ENCODE results near the gene CEP83.
"Not testable (repeated sequence)": the region's sequence is repeated elsewhere in the genome, so short reads cannot be mapped to it uniquely, and the experiment has no call there.

The CEP83 gene

GRCh38 chr12:94379479-94380113 lies 80.1 kb downstream of the CEP83 start:
- DNase-seq, result no peak

GRCh38 chr12:94377599-94377998 lies 82.1 kb downstream of the CEP83 start:
- no peak for DNase-seq

- DNase-seq, result no peak
These were observed 85.5 kb downstream of the CEP83 start for GRCh38 chr12:94374124-94374523.

GRCh38 chr12:94372461-94372860 lies 87.2 kb downstream of the CEP83 start:
- DNase-seq, result no peak

- DNase-seq, result no peak
These were observed 97.0 kb downstream of the CEP83 start for GRCh38 chr12:94362653-94363052.

- no peak for DNase-seq
These were observed 99.9 kb downstream of the CEP83 start for GRCh38 chr12:94359761-94360160.

- no peak for DNase-seq
These were observed 106.5 kb downstream of the CEP83 start for GRCh38 chr12:94353130-94353529.

GRCh38 chr12:94340573-94340972 lies 119.1 kb downstream of the CEP83 start:
- DNase-seq, result no peak

- no peak for DNase-seq
These were observed 121.5 kb downstream of the CEP83 start for GRCh38 chr12:94338006-94338794.

- DNase-seq, result no peak
These were observed 123.3 kb downstream of the CEP83 start for GRCh38 chr12:94336211-94336925.

GRCh38 chr12:94333396-94333795 lies 126.3 kb downstream of the CEP83 start:
- no peak for DNase-seq

GRCh38 chr12:94329366-94329765 lies 130.3 kb downstream of the CEP83 start:
- no peak for DNase-seq

GRCh38 chr12:94327809-94328208 lies 131.9 kb downstream of the CEP83 start:
- DNase-seq, result no peak

- DNase-seq, result no peak
These were observed 132.9 kb downstream of the CEP83 start for GRCh38 chr12:94326727-94327126.

- no peak for DNase-seq
These were observed 133.4 kb downstream of the CEP83 start for GRCh38 chr12:94326234-94326633.

- no peak for DNase-seq
These were observed 137.3 kb downstream of the CEP83 start for GRCh38 chr12:94322346-94322745.

- no peak for DNase-seq
These were observed 139.6 kb downstream of the CEP83 start for GRCh38 chr12:94320109-94320508.

GRCh38 chr12:94318181-94318580 lies 141.5 kb downstream of the CEP83 start:
- no peak for DNase-seq

GRCh38 chr12:94316600-94316999 lies 143.1 kb downstream of the CEP83 start:
- not testable (repeated sequence) for DNase-seq

- DNase-seq, result no peak
These were observed 147.3 kb downstream of the CEP83 start for GRCh38 chr12:94312378-94312777.

GRCh38 chr12:94309373-94309772 lies 150.3 kb downstream of the CEP83 start:
- DNase-seq, result no peak

- no peak for DNase-seq
These were observed 151.1 kb downstream of the CEP83 start for GRCh38 chr12:94308612-94309011.

- no peak for DNase-seq
These were observed 154.3 kb downstream of the CEP83 start for GRCh38 chr12:94305130-94305957.
